Stomach (tissue), 9 donors: ENCODE measurements around the gene PTPN7. TPM values are rescaled to one million over a fixed set of nuclear protein-coding genes. Genes with fewer than 3 reads are reported as not detected.

Experiments used
- DNase-seq, 2 donors: peaks; one replicate each; pipeline versions ENCODE4 v3.0.0 to v3.0.0-alpha.2; 2013 to 2019
- H3K27ac ChIP-seq, 5 donors: fragments of 200-600 bp in 4 of 5; sonication (generic) in 4 of 5; one replicate each; pipeline ENCODE4 v1.5.1; 2013 to 2019; ENCODE audit warnings: mild to moderate bottlenecking in 1 of 5, moderate library complexity in 1 of 5
- H3K27me3 ChIP-seq, 3 donors: fragments of 200-600 bp; sonication (generic); one replicate each; pipeline ENCODE4 v1.5.1; 2017 to 2019; ENCODE audit warnings: mixed run types in 1 of 3
- H3K36me3 ChIP-seq, 4 donors: fragments of 200-600 bp; sonication (generic); 1 replicate in 3 of 4; 2 replicates in 1 of 4; pipeline ENCODE4 v1.5.1; 2016 to 2019
- H3K4me1 ChIP-seq, 4 donors: fragments of 200-600 bp; sonication (generic); one replicate each; pipeline ENCODE4 v1.5.1; 2016 to 2019
- H3K4me3 ChIP-seq, 4 donors: fragments of 200-600 bp; sonication (generic) in 3 of 4; one replicate each; pipeline ENCODE4 v1.5.1; 2016 to 2019; ENCODE audit warnings: mild to moderate bottlenecking in 1 of 4
- H3K9me3 ChIP-seq, 4 donors: fragments of 200-600 bp; sonication (generic); one replicate each; pipeline ENCODE4 v1.5.1; 2016 to 2019
- CTCF ChIP-seq, 7 experiments: fragments of 450-650 bp in 4 of 7; fragments of 200-600 bp in 3 of 7; sonication (generic) in 3 of 7; IDR thresholded peaks; one replicate each; pipeline ENCODE4 v1.5.1; 2016 to 2019; ENCODE audit warnings: antibody characterized with exemption in 7 of 7, control low read depth in 2 of 7, mild to moderate bottlenecking in 1 of 7
- EP300 ChIP-seq: sonication (generic); formaldehyde crosslinking; IDR thresholded peaks from one replicate; pipeline ENCODE4 v1.6.1; 2017; ENCODE audit warnings: antibody characterized with exemption
- POLR2A ChIP-seq, 4 donors: fragments of 450-650 bp; IDR thresholded peaks; one replicate each; pipeline ENCODE4 v1.6.1; 2016; ENCODE audit warnings: antibody characterized with exemption in 4 of 4, control low read depth in 2 of 4, mild to moderate bottlenecking in 1 of 4, moderate library complexity in 1 of 4
- POLR2AphosphoS5 ChIP-seq, 3 donors: sonication (generic); formaldehyde crosslinking; IDR thresholded peaks; one replicate each; pipeline ENCODE4 v1.6.1; 2016; ENCODE audit warnings: antibody characterized with exemption in 3 of 3
- WGBS, 5 donors: extraction: QIAGEN DNeasy Blood & Tissue Kit in 3 of 5; methylation state at CpG; one replicate each; pipeline versions ENCODE4 v1.1.5 to v1.1.7; 2013 to 2018; 5-methylcytosine and 5-hydroxymethylcytosine counted together
- intact Hi-C: fragments of 100-400 bp; cut with DNase I; formaldehyde crosslinking; loops from one replicate; pipeline ENCODE4 v1.15.1; 2023; ENCODE audit warnings: low total_unique reads
- polyA plus RNA-seq, 3 donors: library from polyadenylated mRNA; stranded (reverse); fragments of 200-250 nt; gene quantifications; one replicate each; pipeline ENCODE4 v1.2.3, GENCODE V29; 2013
- total RNA-seq, 5 donors: library from RNA; depleted of rRNA; stranded (reverse); fragments of >200 nt; gene quantifications; one replicate each; pipeline versions ENCODE4 v1.1.0 to v1.2.3, GENCODE V29; 2014 to 2016
- donor health status: healthy with polysubstance abuse.
- donor health status: Bipolar disorder and iron deficiency.
- donor health status: healthy.

PTPN7 gene
- total and polyA plus RNA-seq, 8 donors: 1.8 to 16.3 (median 4.0) TPM; not detected in 1

GRCh38 chr1:202105571-202106339 lies 54.6 kb downstream of the PTPN7 start:
- peak overlapping the region; percentile 91 to 95 (median 93) for H3K27ac ChIP-seq
- H3K4me3 ChIP-seq: no peak overlapping the region
- WGBS, 5 donors: 26 to 44% (median 38%) methylated on average over 10 of the region's 10 CpGs
- intact Hi-C loops: no loop called here
- H3K4me1 ChIP-seq: peaks cover 14 to 30% (median 26%) of the 10 kb centered on the region in 4 donors
- no peaks in the 10 kb centered on the region for H3K27me3 ChIP-seq
- no peaks in the 10 kb centered on the region for H3K9me3 ChIP-seq
- TF ChIP-seq EP300: no peak
- peak in 1 of 4 donors; percentile 7 for TF ChIP-seq POLR2A (IDR thresholded peaks at IDR 0.05)
- peak in 2 of 3 donors; percentile 45 to 63 for TF ChIP-seq POLR2AphosphoS5 (IDR thresholded peaks at IDR 0.05)
- peak; percentile 83 to 96 for DNase-seq
- H3K36me3 ChIP-seq: no peaks in the 10 kb centered on the region

GRCh38 chr1:202104073-202104472 lies 56.3 kb downstream of the PTPN7 start:
- H3K27ac ChIP-seq: peak overlapping the region in 1 of 5 donors; percentile 91
- no peaks in the 10 kb centered on the region for H3K9me3 ChIP-seq
- intact Hi-C loops: no loop called here
- H3K4me1 ChIP-seq: peaks cover 13 to 27% (median 21%) of the 10 kb centered on the region in 4 donors
- TF ChIP-seq EP300 (no peak), POLR2AphosphoS5 (IDR thresholded peaks at IDR 0.05) (no peak), CTCF (IDR thresholded peaks at IDR 0.05) (no peak), POLR2A (IDR thresholded peaks at IDR 0.05) (no peak)
- no peak overlapping the region for H3K4me3 ChIP-seq
- 72 to 89% (median 83%) methylated on average over 9 to 10 of the region's 10 CpGs for WGBS, 5 donors
- DNase-seq: no peak
- H3K27me3 ChIP-seq: no peaks in the 10 kb centered on the region
- H3K36me3 ChIP-seq: no peaks in the 10 kb centered on the region

- H3K27ac ChIP-seq: peak overlapping the region in 1 of 5 donors; percentile 47
- H3K4me3 ChIP-seq: no peak overlapping the region
- TF ChIP-seq POLR2AphosphoS5 (IDR thresholded peaks at IDR 0.05): no peak
- no peak for TF ChIP-seq POLR2A (IDR thresholded peaks at IDR 0.05)
- no peak for TF ChIP-seq EP300
- TF ChIP-seq CTCF (IDR thresholded peaks at IDR 0.05): no peak
- H3K9me3 ChIP-seq: no peaks in the 10 kb centered on the region
- DNase-seq: peak in 1 of 2 donors; percentile 58
- no peaks in the 10 kb centered on the region for H3K27me3 ChIP-seq
- peaks cover 0 to 9% (median 4%) of the 10 kb centered on the region in 4 donors for H3K4me1 ChIP-seq
- WGBS, 5 donors: 35 to 52% (median 40%) methylated on average over 4 of the region's 4 CpGs
- intact Hi-C loops: no loop called here
- no peaks in the 10 kb centered on the region for H3K36me3 ChIP-seq
These were observed 59.2 kb downstream of the PTPN7 start for GRCh38 chr1:202101184-202101583.

Other genes with a start within 250 kb of the PTPN7 start
- gene LMOD1, start 214.1 kb downstream of the PTPN7 start, total RNA-seq: 100 to 1,000 TPM in 3 of 5 donors, 10 to 100 TPM in 2; 27.5 to 420 (median 102) TPM
- 100 to 1,000 TPM in 1 of 3 donors, 10 to 100 TPM in 2; 19.6 to 117 (median 22.9) TPM for gene LMOD1, start 214.1 kb downstream of the PTPN7 start, polyA plus RNA-seq
- gene TIMM17A, start 205.1 kb downstream of the PTPN7 start, total RNA-seq: 10 to 100 TPM in 2 of 5 donors, 1 to 10 TPM in 3; 3.2 to 47.0 (median 7.1) TPM
- 10 to 100 TPM; 26.1 to 48.8 (median 37.4) TPM for gene TIMM17A, start 205.1 kb downstream of the PTPN7 start, polyA plus RNA-seq
- 100 to 1,000 TPM in 3 of 5 donors, 10 to 100 TPM in 2; 23.3 to 900 (median 102) TPM for gene RNPEP, start 178.0 kb downstream of the PTPN7 start, total RNA-seq
- 10 to 100 TPM; 31.6 to 38.6 (median 37.6) TPM for gene RNPEP, start 178.0 kb downstream of the PTPN7 start, polyA plus RNA-seq
- gene ELF3, start 150.0 kb downstream of the PTPN7 start, total RNA-seq: 1,000 to 10,000 TPM in 1 of 5 donors, 100 to 1,000 TPM in 4; 174 to 1,083 (median 289) TPM
- 100 to 1,000 TPM; 146 to 253 (median 242) TPM for gene ELF3, start 150.0 kb downstream of the PTPN7 start, polyA plus RNA-seq
- gene GPR37L1, start 37.7 kb downstream of the PTPN7 start, total RNA-seq: 1 to 10 TPM in 1 of 5 donors, under 1 TPM in 3, not detected in 1; under 0.01 to 2.0 (median 0.45) TPM
- gene GPR37L1, start 37.7 kb downstream of the PTPN7 start, polyA plus RNA-seq: under 1 TPM in 1 of 3 donors, not detected in 2; 0.18 TPM
- 10 to 100 TPM in 4 of 5 donors, 1 to 10 TPM in 1; 7.8 to 34.5 (median 29.4) TPM for gene ARL8A, start 15.9 kb downstream of the PTPN7 start, total RNA-seq
- 10 to 100 TPM; 18.3 to 20.4 (median 19.1) TPM for gene ARL8A, start 15.9 kb downstream of the PTPN7 start, polyA plus RNA-seq
- under 1 TPM in 2 of 5 donors, not detected in 3; 0.43 to 0.73 TPM for gene LGR6, start 33.2 kb upstream of the PTPN7 start, total RNA-seq
- gene LGR6, start 33.2 kb upstream of the PTPN7 start, polyA plus RNA-seq: 1 to 10 TPM in 1 of 3 donors, under 1 TPM in 1, not detected in 1; 0.15 to 3.5 TPM
- gene UBE2T, start 181.3 kb upstream of the PTPN7 start, total RNA-seq: 10 to 100 TPM in 1 of 5 donors, 1 to 10 TPM in 3, not detected in 1; 1.0 to 12.3 (median 7.2) TPM
- 10 to 100 TPM in 2 of 3 donors, 1 to 10 TPM in 1; 5.2 to 18.1 (median 11.6) TPM for gene UBE2T, start 181.3 kb upstream of the PTPN7 start, polyA plus RNA-seq
- 100 to 1,000 TPM in 4 of 5 donors, 10 to 100 TPM in 1; 76.5 to 352 (median 131) TPM for gene PPP1R12B, start 188.1 kb upstream of the PTPN7 start, total RNA-seq
- 10 to 100 TPM in 2 of 3 donors, 1 to 10 TPM in 1; 9.7 to 12.1 (median 11.2) TPM for gene PPP1R12B, start 188.1 kb upstream of the PTPN7 start, polyA plus RNA-seq